K562 (cell line): ENCODE measurements around the gene C11orf42. TPM values are rescaled to one million over a fixed set of nuclear protein-coding genes. Genes with fewer than 3 reads are reported as not detected.

ENCODE experiments used
- ATAC-seq: fragments of 200-7000 bp; cut with Tn5 transposase; 3 replicates; pipeline ENCODE4 v1.9.1; 2020; ENCODE audit warnings: moderate library complexity
- BruUV-seq: library from RNA; stranded (reverse); fragments of 400-500 nt; replicated peaks from 2 replicates; lab custom pipeline; 2021; lab: Mats Ljungman, UMichigan
- CTCF ChIA-PET: fragments of 300-600 bp; formaldehyde crosslinking; extraction: SDS; loops from one replicate; lab custom pipeline; 2021; ENCODE audit warnings: low intra/inter-chr PET ratio; lab: Yijun Ruan, JAX
- POLR2A ChIA-PET: fragments of 300-600, 350-650 bp; sonication (Branson Sonifier 250); formaldehyde crosslinking; extraction: SDS; loops from one replicate; lab custom pipeline; 2021; ENCODE audit warnings: antibody characterized with exemption, inconsistent platforms; lab: Yijun Ruan, JAX
- DNase-seq, 4 experiments: peaks; one replicate each; pipeline versions ENCODE4 v3.0.0 to v3.0.0-alpha.2; 2011 to 2018; ENCODE audit warnings: low spot score in 3 of 4, mixed read lengths in 3 of 4; ENCODE audit errors: extremely low read depth in 1 of 4
- FAIRE-seq: peaks from 2 replicates; lab custom pipeline; 2011; peaks lifted over from hg19 to GRCh38; lab: Jason Lieb, UNC
- H2AFZ ChIP-seq: 2 replicates; pipeline ENCODE4 v1.6.0; 2011; ENCODE audit warnings: low read depth, low read length, control low read depth, inconsistent platforms
- H3K27ac ChIP-seq: fragments of 200-600 bp; 3 replicates; pipeline ENCODE4 v1.8.0; 2011; ENCODE audit warnings: low read depth, mild to moderate bottlenecking, control low read depth, inconsistent platforms, low read length, moderate library complexity, mixed read lengths; ENCODE audit errors: extremely low read depth
- H3K27me3 ChIP-seq, 2 experiments: fragments of 300-600 bp in 1 of 2; 2 replicates in 1 of 2; 3 replicates in 1 of 2; pipeline versions ENCODE4 v1.6.0 to v1.8.0; 2011; ENCODE audit warnings: inconsistent platforms in 2 of 2, low read length in 2 of 2, mild to moderate bottlenecking in 1 of 2, mixed read lengths in 1 of 2, moderate library complexity in 1 of 2; ENCODE audit not compliant: control insufficient read depth in 2 of 2, insufficient read depth in 2 of 2
- H3K36me3 ChIP-seq: fragments of 300-600 bp; 3 replicates; pipeline ENCODE4 v1.8.0; 2011; ENCODE audit warnings: mild to moderate bottlenecking, low read length, inconsistent platforms; ENCODE audit not compliant: control insufficient read depth, insufficient read depth
- H3K4me1 ChIP-seq, 2 experiments: fragments of 200-600 bp in 1 of 2; replicated peaks in 1 of 2; 2 replicates in 1 of 2; 3 replicates in 1 of 2; pipeline versions ENCODE4 v1.5.1 to v1.8.0; 2011; ENCODE audit warnings: inconsistent platforms in 2 of 2, low read length in 2 of 2, mild to moderate bottlenecking in 1 of 2, mixed read lengths in 1 of 2, moderate library complexity in 1 of 2; ENCODE audit not compliant: control insufficient read depth in 2 of 2, insufficient read depth in 2 of 2
- H3K4me2 ChIP-seq: 2 replicates; pipeline ENCODE4 v1.6.1; 2011; ENCODE audit warnings: low read length, control low read depth, inconsistent platforms, mixed read lengths; ENCODE audit not compliant: insufficient read depth
- H3K4me3 ChIP-seq: fragments of 200-600 bp; sonication (generic), shearing (Covaris generic); 2 replicates; pipeline ENCODE4 v1.5.1; 2016; ENCODE audit warnings: control low read depth, inconsistent platforms
- H3K79me2 ChIP-seq: fragments of 200-600 bp; 3 replicates; pipeline ENCODE4 v1.8.0; 2011; ENCODE audit warnings: low read length, inconsistent platforms; ENCODE audit not compliant: control insufficient read depth, insufficient read depth
- H3K9ac ChIP-seq, 2 experiments: 2 replicates each; pipeline versions ENCODE4 v1.6.0 to v1.6.1; 2011; ENCODE audit warnings: low read depth in 2 of 2, low read length in 2 of 2, control low read depth in 1 of 2, inconsistent platforms in 1 of 2, mild to moderate bottlenecking in 1 of 2, mixed read lengths in 1 of 2; ENCODE audit not compliant: insufficient read depth in 1 of 2
- H3K9me1 ChIP-seq: one replicate; pipeline ENCODE4 v1.6.0; 2011; ENCODE audit warnings: inconsistent platforms, mild to moderate bottlenecking, low read length, moderate library complexity; ENCODE audit not compliant: control insufficient read depth, insufficient read depth
- H3K9me3 ChIP-seq: replicated peaks from 2 replicates; pipeline ENCODE4 v1.5.1; 2011; ENCODE audit warnings: low read depth, low read length, inconsistent platforms; ENCODE audit not compliant: control insufficient read depth, insufficient read depth
- H4K20me1 ChIP-seq: replicated peaks from 2 replicates; pipeline ENCODE4 v1.6.1; 2011; ENCODE audit warnings: low read length, inconsistent platforms, mixed read lengths; ENCODE audit not compliant: control insufficient read depth, insufficient read depth
- ILF3 ChIP-seq: fragments of 450-650 bp; IDR thresholded peaks from 2 replicates; pipeline ENCODE4 v1.6.1; 2018; ENCODE audit warnings: antibody characterized with exemption, mild to moderate bottlenecking, moderate library complexity, borderline replicate concordance
- NCOA1 ChIP-seq: fragments of 450-650 bp; IDR thresholded peaks from 2 replicates; pipeline ENCODE4 v1.6.1; 2016; ENCODE audit warnings: low read depth
- NR2F6 ChIP-seq: fragments of 450-650 bp; formaldehyde crosslinking; IDR thresholded peaks from 2 replicates; pipeline ENCODE4 v1.4.0; 2020; ENCODE audit warnings: mild to moderate bottlenecking
- SNIP1 ChIP-seq: fragments of 450-650 bp; IDR thresholded peaks from 2 replicates; pipeline ENCODE4 v1.7.1; 2017; ENCODE audit warnings: low read depth, mild to moderate bottlenecking
- STAT5B ChIP-seq: fragments of 250-450 bp; sonication (Bioruptor Pico); IDR thresholded peaks from 2 replicates; pipeline ENCODE4 v1.8.0; 2021; ENCODE audit warnings: mild to moderate bottlenecking, inconsistent platforms
- TAF7 ChIP-seq: fragments of 450-650 bp; IDR thresholded peaks from 2 replicates; pipeline ENCODE4 v1.6.1; 2016; ENCODE audit warnings: missing genetic modification characterization, missing compliant biosample characterization
- TAL1 ChIP-seq: fragments of 450-650 bp; IDR thresholded peaks from 2 replicates; pipeline ENCODE4 v1.6.1; 2016; ENCODE audit warnings: mild to moderate bottlenecking
- TSC22D4 ChIP-seq: fragments of 450-650 bp; IDR thresholded peaks from 2 replicates; pipeline ENCODE4 v1.6.1; 2016; ENCODE audit warnings: missing genetic modification characterization, missing biosample characterization, control low read depth
- XRCC3 ChIP-seq: fragments of 450-650 bp; IDR thresholded peaks from 2 replicates; pipeline ENCODE4 v1.6.1; 2017; ENCODE audit warnings: mild to moderate bottlenecking, moderate library complexity
- ZNF324 ChIP-seq: fragments of 250-450 bp; sonication (Bioruptor Pico); IDR thresholded peaks from 2 replicates; pipeline ENCODE4 v1.4.0; 2020; ENCODE audit warnings: mild to moderate bottlenecking
- ZNF584 ChIP-seq: fragments of 200-800 bp; sonication (Bioruptor generic); IDR thresholded peaks from 2 replicates; pipeline ENCODE4 v1.6.1; 2016; ENCODE audit warnings: low read depth, mild to moderate bottlenecking, missing genetic modification characterization, missing compliant biosample characterization
- ZNF696 ChIP-seq: fragments of 250-450 bp; sonication (Bioruptor Pico); conservative IDR thresholded peaks from 2 replicates; pipeline ENCODE4 v1.4.0; 2020; ENCODE audit warnings: mild to moderate bottlenecking, moderate library complexity
- ZNF79 ChIP-seq: fragments of 250-450 bp; sonication (Bioruptor Pico); IDR thresholded peaks from 2 replicates; pipeline ENCODE4 v1.4.0; 2020; ENCODE audit warnings: low read depth, mild to moderate bottlenecking, moderate library complexity
- WGBS: fragments of 100-300 bp; shearing (Covaris generic); methylation state at CpG from one replicate; pipeline ENCODE4 v1.1.6; 2016; ENCODE audit warnings: low coverage, mixed read lengths; ENCODE audit not compliant: insufficient coverage; ENCODE audit errors: missing lambda C conversion rate; 5-methylcytosine and 5-hydroxymethylcytosine counted together
- in situ Hi-C: fragments of 300-500 bp; cut with MboI; formaldehyde crosslinking; loops from 4 replicates; pipeline ENCODE4 v1.15.0; 2018; ENCODE audit warnings: inconsistent platforms, mixed read lengths
- intact Hi-C: fragments of 100-400 bp; cut with micrococcal nuclease; formaldehyde crosslinking; loops from 2 replicates; pipeline ENCODE4 v1.14.2; 2022
- polyA plus RNA-seq, 8 experiments: library from polyadenylated mRNA; depleted of rRNA in 4 of 8; stranded (reverse) in 5 of 8; unstranded in 3 of 8; fragments of >200 nt; fragmentation: Nextera tagmentation in 2 of 8; fragmentation: Illumina TruSeq in 1 of 8; extraction: Ambion mirVana in 2 of 8; extraction: Trizol in 1 of 8; gene quantifications; 2 replicates each; pipeline versions ENCODE4 v1.2.1 to v1.2.3, GENCODE V29; 2011 to 2014; ENCODE audit warnings: inconsistent platforms in 1 of 8, missing spikeins in 1 of 8
- total RNA-seq, 7 experiments: library from RNA; depleted of rRNA in 6 of 7; stranded (reverse); fragments of >200 nt in 6 of 7; fragmentation: Illumina TruSeq in 2 of 7; extraction: Trizol in 2 of 7; gene quantifications; 2 replicates each; pipeline versions ENCODE4 v1.2.1 to v1.2.3, GENCODE V29; 2011 to 2021; ENCODE audit warnings: low replicate concordance in 1 of 7
- TF ChIP-seq, protein P1 (sequence below): fragments of 250-450 bp; sonication (Bioruptor Pico); IDR thresholded peaks from 2 replicates; pipeline ENCODE4 v1.4.0; 2020

The C11orf42 gene
- total and polyA plus RNA-seq, 9 of the 15 experiments (the other 6 are each of a cell fraction or from before 2014, with no cell fraction given): not detected

DNA sequence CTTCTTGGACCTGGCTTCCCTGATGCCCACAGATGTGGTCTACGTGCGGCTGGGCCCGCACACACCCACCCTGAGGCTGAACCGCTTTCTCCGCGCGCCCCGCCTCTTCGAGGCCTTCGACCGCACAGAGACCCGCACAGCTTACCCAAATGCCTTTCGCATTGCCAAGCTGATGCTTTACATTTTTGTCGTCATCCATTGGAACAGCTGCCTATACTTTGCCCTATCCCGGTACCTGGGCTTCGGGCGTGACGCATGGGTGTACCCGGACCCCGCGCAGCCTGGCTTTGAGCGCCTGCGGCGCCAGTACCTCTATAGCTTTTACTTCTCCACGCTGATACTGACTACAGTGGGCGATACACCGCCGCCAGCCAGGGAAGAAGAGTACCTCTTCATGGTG lies 34.8 kb downstream of the C11orf42 start:
- FAIRE-seq (no peak), ATAC-seq (no peak), DNase-seq (no peak)
- no peaks in the 10 kb centered on the region for H3K36me3 ChIP-seq
- in situ Hi-C loops (no loop called here), intact Hi-C loops (no loop called here)
- 57% methylated on average over 28 of the region's 28 CpGs for WGBS
- peaks cover 13 to 51% of the 10 kb centered on the region in 2 experiments; a peak in 4 of 5 replicates for H3K27me3 ChIP-seq
- no peak overlapping the region for H3K27ac ChIP-seq
- ChIA-PET POLR2A (no interaction called here), CTCF (no interaction called here)
- no peak overlapping the region for H3K4me3 ChIP-seq
- no peak for TF ChIP-seq XRCC3
- H3K79me2 ChIP-seq: no peaks in the 10 kb centered on the region
- H3K9me1 ChIP-seq: no peaks in the 10 kb centered on the region
- no peaks in the 10 kb centered on the region for H4K20me1 ChIP-seq
- H3K9me3 ChIP-seq: no peaks in the 10 kb centered on the region
- no peak overlapping the region for H3K4me2 ChIP-seq
- peaks cover 2 to 9% of the 10 kb centered on the region in 2 experiments; a peak in 3 of 5 replicates for H3K4me1 ChIP-seq
- H3K9ac ChIP-seq: no peak overlapping the region
- no peak overlapping the region for H2AFZ ChIP-seq
- BruUV-seq: no TSS peak

DNA sequence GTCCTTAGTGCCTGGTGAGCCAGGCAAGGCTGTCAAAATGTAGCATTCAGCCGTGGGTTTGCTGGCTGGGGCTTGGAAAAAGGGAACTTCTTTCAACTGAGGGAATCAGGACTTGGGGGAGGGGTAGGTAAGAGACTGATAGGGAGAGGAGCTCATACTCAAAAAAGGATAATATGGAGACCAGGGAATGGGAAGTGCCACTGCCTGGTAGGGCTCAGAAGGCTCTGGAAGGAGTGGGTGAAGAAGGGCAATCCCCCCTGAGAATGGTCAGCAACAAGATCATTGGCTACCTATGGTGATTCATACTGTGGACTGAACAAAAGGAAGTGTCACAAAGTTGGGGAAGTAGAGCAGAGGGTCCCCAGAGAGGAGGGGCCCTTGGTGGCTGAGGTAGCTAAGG lies 35.4 kb downstream of the C11orf42 start:
- CTCF ChIA-PET: no interaction called here
- POLR2A ChIA-PET: no interaction called here
- TF ChIP-seq ZNF584 (CRISPR knock-in tag) (no peak), SNIP1 (no peak), ILF3 (no peak), TSC22D4 (tag) (no peak), TAF7 (tag) (no peak), ZNF79 (CRISPR knock-in tag) (no peak), STAT5B (CRISPR knock-in tag) (no peak), TAL1 (no peak), ZNF696 (CRISPR knock-in tag) (no peak), NCOA1 (no peak), NR2F6 (CRISPR knock-in tag) (no peak), ZNF324 (no peak)
- TF ChIP-seq, protein P1, sequence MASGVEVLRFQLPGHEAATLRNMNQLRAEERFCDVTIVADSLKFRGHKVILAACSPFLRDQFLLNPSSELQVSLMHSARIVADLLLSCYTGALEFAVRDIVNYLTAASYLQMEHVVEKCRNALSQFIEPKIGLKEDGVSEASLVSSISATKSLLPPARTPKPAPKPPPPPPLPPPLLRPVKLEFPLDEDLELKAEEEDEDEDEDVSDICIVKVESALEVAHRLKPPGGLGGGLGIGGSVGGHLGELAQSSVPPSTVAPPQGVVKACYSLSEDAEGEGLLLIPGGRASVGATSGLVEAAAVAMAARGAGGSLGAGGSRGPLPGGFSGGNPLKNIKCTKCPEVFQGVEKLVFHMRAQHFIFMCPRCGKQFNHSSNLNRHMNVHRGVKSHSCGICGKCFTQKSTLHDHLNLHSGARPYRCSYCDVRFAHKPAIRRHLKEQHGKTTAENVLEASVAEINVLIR: no peak
- H3K4me2 ChIP-seq: no peak overlapping the region
- no peaks in the 10 kb centered on the region for H3K36me3 ChIP-seq
- no peak for ATAC-seq
- H3K9ac ChIP-seq: no peak overlapping the region
- no peaks in the 10 kb centered on the region for H4K20me1 ChIP-seq
- in situ Hi-C loops (no loop called here), intact Hi-C loops (no loop called here)
- BruUV-seq: no TSS peak
- no peak overlapping the region for H2AFZ ChIP-seq
- H3K4me1 ChIP-seq: peaks cover 2 to 9% of the 10 kb centered on the region in 2 experiments; a peak in 3 of 5 replicates
- FAIRE-seq: no peak
- H3K9me1 ChIP-seq: no peaks in the 10 kb centered on the region
- no peak overlapping the region for H3K27ac ChIP-seq
- no peak overlapping the region for H3K4me3 ChIP-seq
- 0% methylated on average over 1 of the region's 1 CpG for WGBS
- no peaks in the 10 kb centered on the region for H3K79me2 ChIP-seq
- no peaks in the 10 kb centered on the region for H3K9me3 ChIP-seq
- H3K27me3 ChIP-seq: peaks cover 13 to 54% of the 10 kb centered on the region in 2 experiments
- no peak for DNase-seq
